ENCODE data around the gene GEMIN7. TPM values are rescaled to one million over a fixed set of nuclear protein-coding genes. Genes with fewer than 3 reads are reported as not detected.

Gene GEMIN7
- total RNA-seq, 2 donors from 2014 or later: 15.8 to 19.5 TPM

DNA sequence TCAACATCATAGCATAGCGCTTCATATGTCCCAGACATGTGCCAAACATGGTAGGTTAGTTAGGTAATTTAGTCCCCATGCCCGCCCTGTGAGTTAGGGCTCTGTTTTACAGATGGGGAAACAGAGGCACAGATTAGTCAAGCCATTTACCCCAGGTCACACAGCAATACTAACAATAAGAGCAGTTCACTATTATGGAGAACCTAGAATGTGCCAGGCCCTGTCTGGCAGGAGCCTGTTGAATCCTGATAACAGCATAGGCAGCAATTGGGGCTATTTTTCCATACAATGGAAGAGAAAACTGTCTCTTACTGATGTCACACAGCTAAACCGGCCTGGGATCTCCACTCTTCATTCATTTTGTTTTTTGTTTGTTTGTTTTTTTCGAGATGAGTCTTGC lies 7.4 kb downstream of the GEMIN7 start:
- DNase-seq (no peak), ATAC-seq (no peak)
- Histone ChIP-seq H3K27ac (no peak overlapping the region), H3K9me3 (no peaks in the 10 kb centered on the region), H3K4me3 (no peak overlapping the region), H3K27me3 (no peaks in the 10 kb centered on the region), H3K4me1 (peaks cover 14% of the 10 kb centered on the region), H3K36me3 (replicated peaks in 1 of 2; ENCODE audit: insufficient read depth in 1 of 2, low read depth in 2 of 2) (peaks cover 0 to 2% of the 10 kb centered on the region in 2 donors)
- intact Hi-C loops (cut with DNase I): no loop called here
- WGBS, 2 donors: 94 to 95% methylated on average over 4 of the region's 4 CpGs
- TF ChIP-seq POLR2A (IDR thresholded peaks at IDR 0.05): no peak
- TF ChIP-seq, protein P1, sequence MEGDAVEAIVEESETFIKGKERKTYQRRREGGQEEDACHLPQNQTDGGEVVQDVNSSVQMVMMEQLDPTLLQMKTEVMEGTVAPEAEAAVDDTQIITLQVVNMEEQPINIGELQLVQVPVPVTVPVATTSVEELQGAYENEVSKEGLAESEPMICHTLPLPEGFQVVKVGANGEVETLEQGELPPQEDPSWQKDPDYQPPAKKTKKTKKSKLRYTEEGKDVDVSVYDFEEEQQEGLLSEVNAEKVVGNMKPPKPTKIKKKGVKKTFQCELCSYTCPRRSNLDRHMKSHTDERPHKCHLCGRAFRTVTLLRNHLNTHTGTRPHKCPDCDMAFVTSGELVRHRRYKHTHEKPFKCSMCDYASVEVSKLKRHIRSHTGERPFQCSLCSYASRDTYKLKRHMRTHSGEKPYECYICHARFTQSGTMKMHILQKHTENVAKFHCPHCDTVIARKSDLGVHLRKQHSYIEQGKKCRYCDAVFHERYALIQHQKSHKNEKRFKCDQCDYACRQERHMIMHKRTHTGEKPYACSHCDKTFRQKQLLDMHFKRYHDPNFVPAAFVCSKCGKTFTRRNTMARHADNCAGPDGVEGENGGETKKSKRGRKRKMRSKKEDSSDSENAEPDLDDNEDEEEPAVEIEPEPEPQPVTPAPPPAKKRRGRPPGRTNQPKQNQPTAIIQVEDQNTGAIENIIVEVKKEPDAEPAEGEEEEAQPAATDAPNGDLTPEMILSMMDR (IDR thresholded peaks at IDR 0.05): no peak

DNA sequence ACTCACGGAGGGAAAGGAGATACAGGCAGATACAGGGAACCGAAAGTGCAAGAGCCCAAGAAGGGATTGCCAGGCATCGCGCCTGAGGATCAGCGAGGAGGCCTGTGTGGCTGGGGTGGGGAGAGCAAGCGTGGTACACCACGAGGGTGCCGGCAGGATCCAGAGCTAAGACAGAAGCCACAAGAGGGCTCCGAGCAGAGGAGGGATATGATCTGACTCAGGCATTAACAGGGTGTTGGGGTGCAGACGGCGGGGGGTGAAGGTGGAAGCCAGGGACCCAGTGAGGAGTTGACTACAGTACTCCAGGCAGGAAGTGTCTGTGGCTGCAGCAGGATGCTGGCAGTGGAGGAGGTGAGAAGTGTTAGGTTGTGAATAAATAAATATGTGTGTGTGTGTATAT lies 8.5 kb downstream of the GEMIN7 start:
- DNase-seq (no peak), ATAC-seq (no peak)
- Histone ChIP-seq H3K27me3 (no peaks in the 10 kb centered on the region), H3K4me1 (peaks cover 14% of the 10 kb centered on the region), H3K27ac (no peak overlapping the region), H3K9me3 (no peaks in the 10 kb centered on the region), H3K4me3 (no peak overlapping the region), H3K36me3 (replicated peaks in 1 of 2; ENCODE audit: insufficient read depth in 1 of 2, low read depth in 2 of 2) (peaks cover 0 to 2% of the 10 kb centered on the region in 2 donors)
- TF ChIP-seq, protein P1 (IDR thresholded peaks at IDR 0.05): no peak
- TF ChIP-seq POLR2A (IDR thresholded peaks at IDR 0.05): no peak
- intact Hi-C loops (cut with DNase I): no loop called here
- WGBS, 2 donors: 69 to 77% methylated on average over 11 of the region's 11 CpGs

DNA sequence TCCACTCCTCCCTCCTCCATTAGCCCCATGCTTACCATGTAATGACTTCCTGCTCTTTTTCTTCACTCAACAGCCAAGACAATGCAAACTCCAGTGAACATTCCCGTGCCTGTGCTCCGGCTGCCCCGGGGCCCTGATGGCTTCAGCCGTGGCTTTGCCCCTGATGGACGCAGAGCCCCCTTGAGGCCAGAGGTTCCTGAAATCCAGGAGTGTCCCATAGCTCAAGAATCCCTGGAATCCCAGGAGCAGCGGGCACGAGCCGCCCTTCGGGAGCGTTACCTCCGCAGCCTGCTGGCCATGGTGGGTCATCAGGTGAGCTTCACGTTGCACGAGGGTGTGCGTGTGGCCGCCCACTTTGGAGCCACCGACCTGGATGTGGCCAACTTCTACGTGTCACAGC lies 11.0 kb downstream of the GEMIN7 start:
- H3K27me3 ChIP-seq: no peaks in the 10 kb centered on the region
- peaks cover 0 to 2% of the 10 kb centered on the region in 2 donors for H3K36me3 ChIP-seq (replicated peaks in 1 of 2; ENCODE audit: insufficient read depth in 1 of 2, low read depth in 2 of 2)
- peaks cover 30% of the 10 kb centered on the region for H3K4me1 ChIP-seq
- no peak for TF ChIP-seq POLR2A (IDR thresholded peaks at IDR 0.05)
- TF ChIP-seq, protein P1 (IDR thresholded peaks at IDR 0.05): no peak
- no peaks in the 10 kb centered on the region for H3K9me3 ChIP-seq
- H3K4me3 ChIP-seq: no peak overlapping the region
- peak overlapping the region in 1 of 4 donors; percentile 93 for H3K27ac ChIP-seq
- WGBS, 2 donors: 88 to 89% methylated on average over 5 to 17 of the region's 17 CpGs
- ATAC-seq (no peak), DNase-seq (no peak)
- intact Hi-C loops (cut with DNase I): no loop called here

DNA sequence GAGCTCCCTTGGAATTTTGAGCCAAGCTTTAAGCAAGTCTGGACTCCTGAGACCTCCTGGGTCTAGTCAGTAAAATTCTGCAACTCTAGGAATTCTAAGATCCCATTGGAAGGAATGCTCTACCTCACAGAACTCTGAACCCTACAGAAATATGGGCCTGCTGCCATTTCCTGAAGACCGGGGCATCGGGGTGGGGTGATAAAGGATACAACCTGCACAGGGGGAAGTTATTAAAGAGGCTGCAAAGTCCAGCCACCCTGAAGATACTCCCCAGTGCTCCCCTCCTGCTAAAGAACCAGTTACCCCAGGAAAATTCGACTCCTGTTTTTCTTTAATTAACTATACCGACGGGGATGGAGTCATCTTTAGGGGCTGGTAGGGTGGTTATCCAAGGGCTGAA lies 11.5 kb downstream of the GEMIN7 start:
- no peak for TF ChIP-seq POLR2A (IDR thresholded peaks at IDR 0.05)
- intact Hi-C loops (cut with DNase I): no loop called here
- Histone ChIP-seq H3K36me3 (replicated peaks in 1 of 2; ENCODE audit: insufficient read depth in 1 of 2, low read depth in 2 of 2) (peaks cover 0 to 2% of the 10 kb centered on the region in 2 donors), H3K4me1 (peaks cover 36% of the 10 kb centered on the region), H3K9me3 (no peaks in the 10 kb centered on the region), H3K27me3 (no peaks in the 10 kb centered on the region), H3K27ac (peak overlapping the region in 3 of 4 donors; percentile 43 to 97 (median 93)), H3K4me3 (peak overlapping the region in 1 of 2 donors; percentile 20)
- DNase-seq: no peak
- no peak for ATAC-seq
- 17 to 29% methylated on average over 5 of the region's 5 CpGs for WGBS, 2 donors

DNA sequence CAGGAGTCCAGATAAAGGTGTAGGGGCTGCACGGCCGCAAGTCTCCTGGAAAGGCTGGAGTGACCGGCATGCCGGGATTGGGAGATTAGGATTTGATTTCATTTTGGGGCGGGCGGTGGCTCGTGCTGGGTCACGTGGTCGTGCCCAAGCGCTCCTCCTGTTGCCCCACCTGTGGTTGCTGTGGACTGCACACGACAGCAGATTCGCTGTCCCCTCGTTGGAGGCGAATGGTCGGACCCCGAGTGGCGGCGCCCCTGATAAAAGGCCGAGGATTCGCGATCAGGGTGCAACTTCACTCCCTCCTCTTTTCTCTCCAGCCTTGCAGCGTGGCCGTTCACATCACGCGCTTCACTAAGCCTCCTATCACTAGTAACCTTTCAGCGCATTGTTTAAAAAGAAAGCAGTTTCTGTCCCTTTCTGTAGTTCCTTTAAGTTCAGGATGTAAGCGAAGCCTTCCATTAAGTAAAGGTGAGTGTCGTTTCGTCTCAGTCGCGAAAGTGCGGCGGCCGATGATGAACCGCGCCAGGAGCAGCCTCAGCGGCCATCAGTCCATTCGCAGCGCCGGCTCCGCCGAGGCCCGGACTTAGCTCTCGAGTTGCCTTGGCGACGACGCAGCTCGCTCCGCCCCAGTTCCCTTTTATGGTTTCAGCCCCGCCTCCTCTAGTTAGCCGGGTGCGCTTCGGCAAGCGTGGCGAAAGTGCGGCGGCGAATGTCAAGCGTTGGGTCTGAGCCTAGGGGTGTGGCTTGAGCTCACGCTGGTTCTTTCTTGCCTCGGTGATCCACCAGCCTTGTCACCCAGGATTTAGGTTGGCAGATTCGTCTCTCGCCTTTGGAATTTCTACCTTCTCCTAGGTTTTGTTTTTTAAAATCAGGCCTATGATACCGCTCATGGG lies 12.2 kb downstream of the GEMIN7 start:
- Histone ChIP-seq H3K27ac (peak overlapping the region; percentile 74 to 97 (median 91)), H3K9me3 (no peaks in the 10 kb centered on the region), H3K36me3 (replicated peaks in 1 of 2; ENCODE audit: insufficient read depth in 1 of 2, low read depth in 2 of 2) (peaks cover 0 to 2% of the 10 kb centered on the region in 2 donors), H3K27me3 (no peaks in the 10 kb centered on the region), H3K4me1 (peaks cover 41% of the 10 kb centered on the region), H3K4me3 (peak overlapping the region; percentile 20 to 96)
- WGBS, 2 donors: 6 to 9% methylated on average over 41 to 64 of the region's 64 CpGs
- intact Hi-C loops (cut with DNase I): no loop called here
- peak; percentile 89 for ATAC-seq
- TF ChIP-seq, protein P1 (IDR thresholded peaks at IDR 0.05): peak in 2 of 7 experiments; percentile 1 to 19
- peak in 2 of 3 donors; percentile 64 to 75 for TF ChIP-seq POLR2A (IDR thresholded peaks at IDR 0.05)
- peak; percentile 99 for DNase-seq

Data from body of pancreas (tissue), 4 donors.